GM12801 (cell line): Measurements from ENCODE around the gene TMSB10.

Experiments used
- TF ChIP-seq, protein P1 (sequence below): IDR thresholded peaks from one replicate; pipeline ENCODE4 v1.5.1; 2011; ENCODE audit warnings: control low read depth; ENCODE audit not compliant: insufficient read length; ENCODE audit errors: extremely low read depth

The TMSB10 gene

DNA sequence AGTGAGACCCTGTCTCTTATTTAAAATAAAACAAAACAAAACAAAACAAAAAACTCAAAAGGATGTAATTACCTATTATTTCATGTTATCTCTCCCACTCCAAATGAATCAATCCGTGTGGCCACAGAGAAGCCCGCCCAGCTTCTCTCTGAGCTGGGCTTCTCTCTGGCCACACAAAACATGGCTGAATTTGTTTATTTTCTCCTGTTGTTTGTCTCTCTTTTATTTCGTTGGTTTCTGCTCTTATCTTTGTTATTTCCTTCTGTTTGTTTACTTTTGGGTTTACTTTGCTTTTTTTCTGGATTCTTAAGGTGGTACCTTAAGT, 23.1 kb upstream of the TMSB10 start:
- TF ChIP-seq, protein P1, sequence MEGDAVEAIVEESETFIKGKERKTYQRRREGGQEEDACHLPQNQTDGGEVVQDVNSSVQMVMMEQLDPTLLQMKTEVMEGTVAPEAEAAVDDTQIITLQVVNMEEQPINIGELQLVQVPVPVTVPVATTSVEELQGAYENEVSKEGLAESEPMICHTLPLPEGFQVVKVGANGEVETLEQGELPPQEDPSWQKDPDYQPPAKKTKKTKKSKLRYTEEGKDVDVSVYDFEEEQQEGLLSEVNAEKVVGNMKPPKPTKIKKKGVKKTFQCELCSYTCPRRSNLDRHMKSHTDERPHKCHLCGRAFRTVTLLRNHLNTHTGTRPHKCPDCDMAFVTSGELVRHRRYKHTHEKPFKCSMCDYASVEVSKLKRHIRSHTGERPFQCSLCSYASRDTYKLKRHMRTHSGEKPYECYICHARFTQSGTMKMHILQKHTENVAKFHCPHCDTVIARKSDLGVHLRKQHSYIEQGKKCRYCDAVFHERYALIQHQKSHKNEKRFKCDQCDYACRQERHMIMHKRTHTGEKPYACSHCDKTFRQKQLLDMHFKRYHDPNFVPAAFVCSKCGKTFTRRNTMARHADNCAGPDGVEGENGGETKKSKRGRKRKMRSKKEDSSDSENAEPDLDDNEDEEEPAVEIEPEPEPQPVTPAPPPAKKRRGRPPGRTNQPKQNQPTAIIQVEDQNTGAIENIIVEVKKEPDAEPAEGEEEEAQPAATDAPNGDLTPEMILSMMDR: no peak

DNA sequence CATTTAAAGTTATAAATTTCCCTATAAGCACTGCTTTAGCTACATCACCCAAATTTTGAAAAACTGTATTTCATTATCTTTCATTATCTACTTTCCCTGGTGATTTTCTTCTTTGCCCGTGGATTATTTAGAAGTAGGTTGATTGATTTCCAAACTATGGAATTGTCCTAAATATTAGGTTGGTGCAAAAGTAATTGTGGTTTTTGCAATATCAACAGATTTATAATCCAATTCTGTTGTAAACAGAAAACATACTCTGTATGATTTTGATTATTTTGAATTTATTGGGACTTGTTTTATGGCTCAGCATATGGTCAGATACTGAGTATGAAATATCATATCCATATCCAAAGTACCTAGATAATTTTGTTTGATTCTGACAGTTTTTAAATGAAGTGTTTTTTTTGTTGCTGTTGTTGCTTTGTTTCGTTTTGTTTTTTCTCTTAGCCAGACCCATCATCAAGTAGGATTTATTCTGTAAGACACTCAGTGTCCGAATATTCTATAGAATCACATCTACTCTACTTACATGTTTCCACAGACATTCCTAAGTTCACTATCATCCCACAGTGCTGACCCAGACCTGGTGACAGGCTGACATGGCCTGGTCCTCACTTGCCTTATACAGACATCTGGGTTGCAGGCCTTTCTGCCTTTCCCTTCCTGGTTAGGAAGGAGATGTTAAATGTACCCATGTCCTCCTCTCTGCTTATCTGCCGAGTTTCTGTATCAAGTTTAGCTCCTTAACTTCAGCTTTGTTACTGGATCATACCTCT, 22.5 kb upstream of the TMSB10 start:
- TF ChIP-seq, protein P1: no peak

DNA sequence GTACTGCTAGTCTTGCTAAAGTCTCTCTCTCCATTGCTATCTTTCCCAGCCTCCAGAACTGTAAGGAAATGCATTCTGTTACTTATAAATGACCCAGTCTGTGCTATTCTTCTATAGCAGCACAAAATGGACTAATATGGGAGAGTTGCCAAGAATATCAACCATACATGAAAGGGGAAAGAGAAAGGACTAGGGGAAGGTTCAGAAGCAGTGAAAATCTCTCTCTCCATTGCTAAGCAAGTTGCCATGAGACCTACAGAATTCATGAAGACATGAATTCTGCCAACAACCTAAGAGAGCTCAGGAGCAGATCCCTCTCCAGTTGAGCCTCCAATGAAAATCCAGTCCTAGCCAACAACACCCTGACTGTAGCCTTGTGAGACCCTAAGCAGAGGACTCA, 21.0 kb upstream of the TMSB10 start:
- TF ChIP-seq, protein P1: no peak

DNA sequence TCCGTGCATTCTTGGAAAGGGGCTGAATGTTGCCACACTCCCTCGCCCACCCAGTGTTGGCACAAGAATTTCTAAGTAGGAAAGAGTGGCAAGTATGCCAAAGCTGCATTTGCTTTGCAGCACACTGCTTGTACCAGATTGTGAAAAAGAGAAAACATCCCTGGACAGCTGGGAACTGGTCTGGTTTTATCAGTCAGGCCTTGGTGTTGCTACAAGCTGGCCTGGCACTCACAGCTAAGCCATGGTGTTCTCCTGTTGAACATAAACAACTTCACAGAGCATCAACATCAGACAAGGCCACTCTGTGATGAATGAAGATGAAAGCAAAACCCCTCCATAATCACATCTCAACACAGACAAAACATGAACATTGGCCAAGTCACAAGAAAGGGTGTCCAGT, 20.3 kb upstream of the TMSB10 start:
- TF ChIP-seq, protein P1: no peak

DNA sequence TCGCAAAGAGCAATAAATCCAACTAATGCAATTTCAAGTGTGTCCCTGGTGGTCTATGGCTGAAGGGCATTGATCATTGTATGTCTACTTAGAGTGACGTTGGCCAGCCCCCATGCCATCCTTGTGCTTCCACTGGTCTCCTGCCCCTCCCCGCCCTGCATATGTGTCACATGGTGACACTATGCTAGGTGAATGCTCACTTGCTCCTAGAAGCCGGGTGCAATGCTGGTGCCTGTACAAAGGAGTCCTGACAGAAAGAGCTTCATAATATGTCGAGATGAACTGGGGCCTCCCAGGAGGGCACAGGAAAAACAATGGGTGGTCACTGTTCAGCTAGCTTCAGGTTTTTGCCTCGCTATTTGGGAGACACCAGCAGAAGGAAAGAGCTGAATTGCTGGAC, 18.7 kb upstream of the TMSB10 start:
- TF ChIP-seq, protein P1: no peak

DNA sequence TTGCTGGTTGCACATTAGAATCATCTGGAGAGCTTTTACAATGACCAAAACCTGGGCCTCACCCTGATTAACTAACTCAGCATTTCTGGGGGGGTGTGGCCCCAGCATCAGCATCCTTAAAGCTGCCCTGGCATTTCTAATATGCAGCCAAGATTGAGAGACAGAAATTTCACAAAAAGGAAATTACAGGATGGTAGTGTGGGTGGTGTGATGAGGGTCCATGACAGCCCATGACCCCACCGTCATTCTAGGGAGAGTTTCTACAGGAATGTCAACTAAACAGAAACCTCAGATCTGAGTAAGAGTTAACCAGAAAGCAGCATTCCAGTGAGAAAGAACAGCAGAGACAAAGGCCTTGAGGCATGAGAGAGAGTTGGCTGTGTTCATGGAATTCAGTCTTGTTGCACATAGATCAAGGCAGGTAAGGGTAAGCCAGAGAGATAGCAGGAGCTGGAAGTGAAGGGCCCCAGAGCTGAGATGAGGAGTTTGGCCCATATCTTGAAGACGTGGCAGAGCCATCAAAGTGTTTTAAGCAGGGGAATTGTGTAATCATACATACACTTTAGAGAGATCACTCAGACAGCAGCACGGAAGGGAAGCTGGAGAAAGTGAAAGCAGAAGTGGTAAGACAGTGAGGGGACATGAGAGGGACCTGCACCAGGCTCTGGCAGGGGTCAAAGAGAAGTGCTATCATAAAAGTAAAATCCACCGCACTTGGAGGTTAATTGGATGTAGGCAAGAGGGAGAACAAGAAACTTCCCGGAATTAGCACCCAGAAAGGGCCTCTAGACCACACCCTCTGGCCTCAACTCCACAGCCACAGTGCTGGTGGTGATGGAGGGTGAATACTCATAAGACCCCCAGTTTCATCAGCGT, 16.8 kb upstream of the TMSB10 start:
- TF ChIP-seq, protein P1: no peak

DNA sequence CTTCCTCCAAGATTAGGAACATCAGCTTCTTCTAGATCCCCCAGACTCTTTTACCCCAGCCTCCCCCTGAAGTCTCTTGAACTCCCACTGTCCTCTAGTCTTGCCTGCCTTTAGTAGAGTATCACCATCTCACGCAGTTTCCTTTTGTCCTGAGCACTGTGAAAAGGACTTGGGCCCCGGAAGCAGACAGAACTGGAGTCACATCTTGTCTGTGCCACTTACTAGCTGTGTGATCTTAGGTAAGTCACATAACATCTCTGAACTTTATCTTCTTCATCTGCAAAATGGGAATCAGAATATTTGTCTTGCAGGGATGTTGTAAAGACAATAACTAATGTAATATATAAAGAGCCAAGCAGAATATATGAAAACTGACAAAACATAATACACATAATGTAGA, 16.1 kb upstream of the TMSB10 start:
- TF ChIP-seq, protein P1: no peak
